ENCODE results near the gene AKAP12.
A peak's percentile ranks its signal among the peaks of the same experiment; 100 is the strongest.

Gene AKAP12

GRCh38 chr6:151239603-151240035, at the start of gene AKAP12:
Gene AKAP12 (plus strand): TSS chr6:151239967. CDS start chr6:151240563, 596 bp downstream.
- DNase-seq (ENCODE audit: low spot score) = no peak

- DNase-seq (ENCODE audit: low spot score) = no peak
These were observed 48.2 kb upstream of the AKAP12 start for GRCh38 chr6:151191527-151191926.

- DNase-seq (ENCODE audit: low spot score) = no peak
These were observed 43.2 kb upstream of the AKAP12 start for GRCh38 chr6:151196555-151196954.

GRCh38 chr6:151197556-151197955, 42.2 kb upstream of the AKAP12 start:
- DNase-seq (ENCODE audit: low spot score) = no peak

GRCh38 chr6:151199991-151200390, 39.8 kb upstream of the AKAP12 start:
- DNase-seq (ENCODE audit: low spot score) = no peak

GRCh38 chr6:151205721-151206600, 33.8 kb upstream of the AKAP12 start:
- no peak for DNase-seq (ENCODE audit: low spot score)

GRCh38 chr6:151207674-151208073, 32.1 kb upstream of the AKAP12 start:
- DNase-seq (ENCODE audit: low spot score) = no peak

GRCh38 chr6:151209071-151209831, 30.5 kb upstream of the AKAP12 start:
- no peak for DNase-seq (ENCODE audit: low spot score)

GRCh38 chr6:151211075-151211474, 28.7 kb upstream of the AKAP12 start:
- DNase-seq (ENCODE audit: low spot score) = no peak

- no peak for DNase-seq (ENCODE audit: low spot score)
These were observed 26.4 kb upstream of the AKAP12 start for GRCh38 chr6:151213352-151213751.

- DNase-seq (ENCODE audit: low spot score) = no peak
These were observed 23.8 kb upstream of the AKAP12 start for GRCh38 chr6:151215999-151216398.

- no peak for DNase-seq (ENCODE audit: low spot score)
These were observed 23.0 kb upstream of the AKAP12 start for GRCh38 chr6:151216804-151217203.

- DNase-seq (ENCODE audit: low spot score) = no peak
These were observed 20.6 kb upstream of the AKAP12 start for GRCh38 chr6:151219192-151219591.

- DNase-seq (ENCODE audit: low spot score) = no peak
These were observed 15.7 kb upstream of the AKAP12 start for GRCh38 chr6:151224076-151224475.

- no peak for DNase-seq (ENCODE audit: low spot score)
These were observed 13.8 kb upstream of the AKAP12 start for GRCh38 chr6:151225919-151226318.

GRCh38 chr6:151228788-151229400, 10.9 kb upstream of the AKAP12 start:
- no peak for DNase-seq (ENCODE audit: low spot score)

- no peak for DNase-seq (ENCODE audit: low spot score)
These were observed 10.1 kb upstream of the AKAP12 start for GRCh38 chr6:151229401-151230276.

GRCh38 chr6:151230277-151230577, 9.5 kb upstream of the AKAP12 start:
- DNase-seq (ENCODE audit: low spot score) = no peak

GRCh38 chr6:151232899-151233298, 6.9 kb upstream of the AKAP12 start:
- no peak for DNase-seq (ENCODE audit: low spot score)

- DNase-seq (ENCODE audit: low spot score) = no peak
These were observed 6.0 kb upstream of the AKAP12 start for GRCh38 chr6:151233731-151234130.

GRCh38 chr6:151236668-151237401, 2.9 kb upstream of the AKAP12 start:
- peak; percentile 64 for DNase-seq (ENCODE audit: low spot score)
